ENCODE results near the gene DHX57.

The DHX57 gene

GRCh38 chr2:38875576-38876367, at the start of gene DHX57, which contains the start of gene MORN2:
DHX57 (minus strand) TSS chr2:38875934; CDS start chr2:38868405, 7,529 bp downstream.
MORN2 (plus strand) TSS chr2:38875976.
- DNase-seq = peak; percentile 37

GRCh38 chr2:38922902-38923301, 47.2 kb upstream of the DHX57 start:
- DNase-seq = no peak

- no peak for DNase-seq
Observed at GRCh38 chr2:38922389-38922788, 46.7 kb upstream of the DHX57 start.

- no peak for DNase-seq
Observed at GRCh38 chr2:38912619-38913018, 36.9 kb upstream of the DHX57 start.

GRCh38 chr2:38911191-38911590, 35.5 kb upstream of the DHX57 start:
- DNase-seq = no peak

GRCh38 chr2:38909872-38910271, 34.1 kb upstream of the DHX57 start:
- DNase-seq = no peak

- DNase-seq = no peak
Observed at GRCh38 chr2:38907743-38908562, 32.2 kb upstream of the DHX57 start.

- DNase-seq = no peak
Observed at GRCh38 chr2:38907242-38907641, 31.5 kb upstream of the DHX57 start.

- DNase-seq = no peak
Observed at GRCh38 chr2:38905251-38905650, 29.5 kb upstream of the DHX57 start.

- DNase-seq = no peak
Observed at GRCh38 chr2:38900726-38901125, 25.0 kb upstream of the DHX57 start.

- DNase-seq = no peak
Observed at GRCh38 chr2:38898256-38898655, 22.5 kb upstream of the DHX57 start.

- DNase-seq = no peak
Observed at GRCh38 chr2:38892819-38893218, 17.1 kb upstream of the DHX57 start.

- no peak for DNase-seq
Observed at GRCh38 chr2:38889575-38889974, 13.8 kb upstream of the DHX57 start, which contains the start of gene ARHGEF33. ARHGEF33 (plus strand) TSS chr2:38889875; CDS start chr2:38919448, 29,573 bp downstream.

GRCh38 chr2:38889045-38889444, 13.3 kb upstream of the DHX57 start:
- DNase-seq = no peak

GRCh38 chr2:38887902-38888554, 12.3 kb upstream of the DHX57 start:
- no peak for DNase-seq

GRCh38 chr2:38887347-38887746, 11.6 kb upstream of the DHX57 start:
- no peak for DNase-seq

GRCh38 chr2:38886063-38886462, 10.3 kb upstream of the DHX57 start:
- DNase-seq = no peak

- DNase-seq = no peak
Observed at GRCh38 chr2:38876407-38876806, 673 bp upstream of the DHX57 start.

GRCh38 chr2:38875227-38875575, 533 bp downstream of the DHX57 start:
- DNase-seq = no peak

- DNase-seq = no peak
Observed at GRCh38 chr2:38873763-38874162, 2.0 kb downstream of the DHX57 start.

GRCh38 chr2:38871432-38871831, 4.3 kb downstream of the DHX57 start:
- no peak for DNase-seq

- DNase-seq = no peak
Observed at GRCh38 chr2:38866773-38867443, 8.8 kb downstream of the DHX57 start.
